Ascending aorta (tissue), 2 donors: ENCODE results near the gene PTPN23. TPM values are rescaled to one million over a fixed set of nuclear protein-coding genes. Genes with fewer than 3 reads are reported as not detected.

Experiments used
- DNase-seq, 2 donors: peaks; one replicate each; pipeline ENCODE4 v3.0.0-alpha.2; 2019; ENCODE audit warnings: low spot score in 2 of 2
- H3K27ac ChIP-seq, 2 donors: fragments of 200-600 bp; sonication (generic); one replicate each; pipeline ENCODE4 v1.5.1; 2016 to 2017; ENCODE audit warnings: mild to moderate bottlenecking in 1 of 2
- H3K27me3 ChIP-seq: fragments of 200-600 bp; sonication (generic); one replicate; pipeline ENCODE4 v1.5.1; 2017
- H3K36me3 ChIP-seq, 2 donors: fragments of 200-600 bp; sonication (generic); one replicate each; pipeline ENCODE4 v1.5.1; 2016
- H3K4me1 ChIP-seq, 2 donors: fragments of 200-600 bp; sonication (generic); one replicate each; pipeline ENCODE4 v1.5.1; 2016 to 2017; ENCODE audit warnings: mild to moderate bottlenecking in 1 of 2
- H3K4me3 ChIP-seq, 2 donors: fragments of 200-600 bp; sonication (generic); one replicate each; pipeline ENCODE4 v1.5.1; 2016 to 2017; ENCODE audit warnings: mild to moderate bottlenecking in 1 of 2
- H3K9me3 ChIP-seq, 2 donors: fragments of 200-600 bp; sonication (generic); one replicate each; pipeline ENCODE4 v1.5.1; 2016
- intact Hi-C: fragments of 100-400 bp; cut with DNase I; formaldehyde crosslinking; loops from one replicate; pipeline ENCODE4 v1.15.1; 2023
- total RNA-seq: library from RNA; depleted of rRNA; stranded (reverse); fragments of >200 nt; gene quantifications from one replicate; pipeline ENCODE4 v1.1.0, GENCODE V29; 2016
- TF ChIP-seq, protein P1 (sequence below), 3 experiments: fragments of 200-600 bp in 2 of 3; fragments of 450-650 bp in 1 of 3; sonication (generic) in 2 of 3; IDR thresholded peaks; one replicate each; pipeline ENCODE4 v1.5.1; 2016 to 2019; ENCODE audit warnings: antibody characterized with exemption in 3 of 3, mild to moderate bottlenecking in 1 of 3, moderate library complexity in 1 of 3

PTPN23 gene
- total RNA-seq, 1 donor from 2014 or later: 35.2 TPM

DNA sequence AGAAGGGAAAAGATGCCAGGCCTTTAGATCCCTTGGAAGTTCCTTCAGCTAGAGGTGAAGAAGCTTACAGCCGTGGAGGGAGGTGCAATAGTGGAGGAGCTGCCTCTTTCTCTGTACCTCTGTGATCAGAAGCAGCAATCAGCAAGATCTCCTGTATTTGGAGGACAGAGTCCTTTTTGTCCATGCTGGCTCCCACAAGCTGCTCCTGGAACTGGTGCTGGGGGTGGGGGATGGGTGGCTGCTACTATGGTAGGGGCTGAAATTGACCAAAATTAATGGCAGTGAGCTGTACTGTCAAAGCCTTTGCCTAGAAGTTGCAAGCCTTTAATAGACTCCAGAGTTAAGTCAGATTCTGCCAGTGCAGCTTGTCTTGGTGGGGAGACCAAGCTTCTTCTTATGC is 18.2 kb downstream of the PTPN23 start:
- no peak for DNase-seq
- Histone ChIP-seq H3K4me1 (peaks cover 5 to 6% of the 10 kb centered on the region in 2 donors), H3K36me3 (peaks cover 10 to 13% of the 10 kb centered on the region in 2 donors), H3K9me3 (no peaks in the 10 kb centered on the region), H3K27ac (peak overlapping the region; percentile 31 to 60), H3K27me3 (no peaks in the 10 kb centered on the region), H3K4me3 (no peak overlapping the region)
- intact Hi-C loops: no loop called here
- TF ChIP-seq, protein P1, sequence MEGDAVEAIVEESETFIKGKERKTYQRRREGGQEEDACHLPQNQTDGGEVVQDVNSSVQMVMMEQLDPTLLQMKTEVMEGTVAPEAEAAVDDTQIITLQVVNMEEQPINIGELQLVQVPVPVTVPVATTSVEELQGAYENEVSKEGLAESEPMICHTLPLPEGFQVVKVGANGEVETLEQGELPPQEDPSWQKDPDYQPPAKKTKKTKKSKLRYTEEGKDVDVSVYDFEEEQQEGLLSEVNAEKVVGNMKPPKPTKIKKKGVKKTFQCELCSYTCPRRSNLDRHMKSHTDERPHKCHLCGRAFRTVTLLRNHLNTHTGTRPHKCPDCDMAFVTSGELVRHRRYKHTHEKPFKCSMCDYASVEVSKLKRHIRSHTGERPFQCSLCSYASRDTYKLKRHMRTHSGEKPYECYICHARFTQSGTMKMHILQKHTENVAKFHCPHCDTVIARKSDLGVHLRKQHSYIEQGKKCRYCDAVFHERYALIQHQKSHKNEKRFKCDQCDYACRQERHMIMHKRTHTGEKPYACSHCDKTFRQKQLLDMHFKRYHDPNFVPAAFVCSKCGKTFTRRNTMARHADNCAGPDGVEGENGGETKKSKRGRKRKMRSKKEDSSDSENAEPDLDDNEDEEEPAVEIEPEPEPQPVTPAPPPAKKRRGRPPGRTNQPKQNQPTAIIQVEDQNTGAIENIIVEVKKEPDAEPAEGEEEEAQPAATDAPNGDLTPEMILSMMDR (IDR thresholded peaks at IDR 0.05): no peak

DNA sequence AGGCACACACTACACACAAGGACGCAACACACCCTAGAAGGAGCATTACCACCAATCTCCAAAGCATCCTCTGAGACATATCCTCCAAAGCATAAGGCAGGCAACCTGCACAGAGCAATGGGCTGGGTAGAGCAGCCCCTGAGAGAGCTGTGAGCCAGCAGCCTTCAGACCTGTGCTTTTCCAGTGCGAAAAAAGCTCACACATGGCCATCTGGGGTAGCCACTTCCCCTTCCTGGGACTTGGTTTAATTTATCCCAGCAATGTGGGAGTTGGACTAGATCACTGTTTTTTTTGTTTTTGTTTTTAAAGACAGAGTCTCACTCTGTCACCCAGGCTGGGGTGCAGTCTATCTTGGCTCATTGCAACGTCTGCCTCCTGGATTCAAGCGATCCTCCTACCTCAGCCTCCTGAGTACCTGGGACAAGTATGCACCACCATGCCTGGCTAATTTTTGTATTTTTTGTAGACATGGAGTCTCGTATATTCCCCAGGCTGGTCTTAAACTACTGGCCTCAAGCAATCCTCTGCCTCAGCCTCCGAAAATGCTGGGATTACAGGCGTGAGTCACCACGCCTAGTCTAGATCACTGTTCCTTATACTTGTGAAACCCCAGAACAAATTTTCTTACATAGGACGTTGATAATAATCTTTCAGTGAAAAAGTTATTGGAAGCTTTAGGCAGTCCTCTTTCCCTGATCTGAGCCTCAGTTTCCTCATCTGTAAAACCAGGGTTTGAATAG is 18.9 kb downstream of the PTPN23 start:
- no peak overlapping the region for H3K27ac ChIP-seq
- no peaks in the 10 kb centered on the region for H3K9me3 ChIP-seq
- H3K36me3 ChIP-seq: peaks cover 10 to 13% of the 10 kb centered on the region in 2 donors
- H3K4me3 ChIP-seq: no peak overlapping the region
- no peak for DNase-seq
- peaks cover under 1 to 6% of the 10 kb centered on the region in 2 donors for H3K4me1 ChIP-seq
- no peaks in the 10 kb centered on the region for H3K27me3 ChIP-seq
- intact Hi-C loops: no loop called here
- TF ChIP-seq, protein P1 (IDR thresholded peaks at IDR 0.05): no peak

DNA sequence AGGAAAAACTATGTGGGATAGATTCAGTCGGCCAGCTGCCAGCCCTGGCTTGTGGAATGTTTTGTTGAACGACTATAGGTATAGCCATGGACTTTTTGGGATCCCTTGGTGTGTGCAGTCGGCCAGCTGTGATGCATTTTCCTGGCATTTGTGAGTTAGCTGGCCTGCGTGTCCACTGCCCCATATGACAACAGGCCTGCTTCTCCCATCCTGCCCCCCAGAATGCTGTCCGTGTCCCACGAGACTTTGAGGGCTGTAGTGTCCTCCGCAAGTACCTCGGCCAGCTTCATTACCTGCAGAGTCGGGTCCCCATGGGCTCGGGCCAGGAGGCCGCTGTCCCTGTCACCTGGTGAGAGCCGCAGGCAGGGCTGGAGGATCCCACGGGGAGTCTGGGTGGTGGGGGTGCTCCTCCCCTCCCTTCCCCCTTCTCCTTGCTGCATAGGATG is 23.6 kb downstream of the PTPN23 start:
- peak overlapping the region; percentile 70 to 71 for H3K27ac ChIP-seq
- DNase-seq: no peak
- no peaks in the 10 kb centered on the region for H3K9me3 ChIP-seq
- no peaks in the 10 kb centered on the region for H3K27me3 ChIP-seq
- H3K36me3 ChIP-seq: peaks cover 37 to 42% of the 10 kb centered on the region in 2 donors
- no peak overlapping the region for H3K4me3 ChIP-seq
- TF ChIP-seq, protein P1 (IDR thresholded peaks at IDR 0.05): no peak
- H3K4me1 ChIP-seq: peaks cover 0 to 12% of the 10 kb centered on the region in 2 donors
- intact Hi-C loops: no loop called here

DNA sequence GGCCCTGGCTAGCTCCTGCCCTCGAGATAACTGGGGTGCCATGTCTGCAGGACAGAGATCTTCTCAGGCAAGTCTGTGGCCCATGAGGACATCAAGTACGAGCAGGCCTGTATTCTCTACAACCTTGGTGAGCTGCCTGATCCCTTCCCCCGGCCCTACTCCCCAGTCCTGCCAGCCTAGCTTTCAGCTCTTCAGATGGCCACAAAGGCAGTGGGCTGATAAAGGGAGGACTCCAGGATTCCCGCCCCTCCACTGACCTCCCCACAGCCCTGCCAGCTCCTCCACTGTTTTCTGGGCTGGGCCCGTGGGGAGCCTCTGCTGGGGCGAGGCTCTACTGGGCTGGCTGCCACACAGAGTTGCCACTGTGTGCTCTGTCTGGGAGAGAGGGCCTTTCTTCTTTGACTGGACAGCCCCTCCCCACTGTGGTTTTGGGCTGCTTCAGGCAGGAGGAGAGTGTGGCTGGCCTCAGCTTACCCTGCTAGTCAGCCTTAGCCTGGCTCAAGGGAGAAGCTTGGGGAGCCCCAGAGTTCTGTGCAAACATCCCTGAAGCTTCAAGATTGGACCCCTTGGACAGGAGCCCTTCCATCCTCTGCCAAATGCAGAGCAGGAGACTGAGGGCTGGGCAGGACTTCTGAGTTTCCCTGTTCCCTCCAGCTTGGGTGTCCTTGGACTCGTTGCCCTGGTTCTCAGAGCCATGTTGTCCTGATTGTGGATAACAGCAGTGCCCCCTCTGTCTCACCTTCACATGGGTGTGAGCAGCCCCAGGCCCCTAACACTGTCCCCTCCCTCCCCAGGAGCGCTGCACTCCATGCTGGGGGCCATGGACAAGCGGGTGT is 24.4 kb downstream of the PTPN23 start:
- peaks cover 0 to 12% of the 10 kb centered on the region in 2 donors for H3K4me1 ChIP-seq
- H3K36me3 ChIP-seq: peaks cover 45 to 48% of the 10 kb centered on the region in 2 donors
- TF ChIP-seq, protein P1 (IDR thresholded peaks at IDR 0.05): no peak
- intact Hi-C loops: no loop called here
- H3K27ac ChIP-seq: peak overlapping the region; percentile 70 to 71
- H3K9me3 ChIP-seq: no peaks in the 10 kb centered on the region
- DNase-seq: no peak
- H3K27me3 ChIP-seq: no peaks in the 10 kb centered on the region
- H3K4me3 ChIP-seq: no peak overlapping the region

DNA sequence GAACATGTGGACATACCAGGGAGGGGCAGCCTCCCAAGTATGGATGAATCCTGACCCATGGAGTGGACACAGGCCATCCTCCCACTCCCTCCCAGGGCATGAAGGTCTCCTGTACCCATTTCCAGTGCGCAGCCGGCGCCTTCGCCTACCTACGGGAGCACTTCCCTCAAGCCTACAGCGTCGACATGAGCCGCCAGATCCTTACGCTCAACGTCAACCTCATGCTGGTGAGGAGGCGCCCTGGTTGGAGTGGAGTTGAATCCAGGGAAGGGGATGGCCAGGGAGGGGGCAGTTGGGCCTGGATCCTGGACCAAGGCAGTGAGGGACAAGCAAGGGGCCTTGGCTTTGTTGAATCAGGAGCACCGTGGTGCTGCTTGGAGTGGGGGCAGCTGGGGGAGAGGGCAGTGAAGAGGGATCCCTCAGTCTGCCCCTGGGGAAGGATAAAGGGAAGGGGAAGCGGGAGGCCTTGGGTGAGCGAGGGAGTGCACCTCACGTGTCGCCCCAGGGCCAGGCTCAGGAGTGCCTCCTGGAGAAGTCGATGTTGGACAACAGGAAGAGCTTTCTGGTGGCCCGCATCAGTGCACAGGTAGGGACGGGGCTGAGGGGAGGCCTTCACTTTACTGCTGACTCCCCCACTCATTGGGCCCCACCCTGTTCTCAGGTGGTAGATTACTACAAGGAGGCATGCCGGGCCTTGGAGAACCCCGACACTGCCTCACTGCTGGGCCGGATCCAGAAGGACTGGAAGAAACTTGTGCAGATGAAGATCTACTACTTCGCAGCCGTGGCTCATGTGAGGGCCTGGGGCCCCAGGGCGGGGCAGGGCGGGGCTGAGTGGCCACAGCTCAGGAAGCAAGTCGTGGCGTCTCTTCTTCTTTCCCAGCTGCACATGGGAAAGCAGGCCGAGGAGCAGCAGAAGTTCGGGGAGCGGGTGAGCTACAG is 25.3 kb downstream of the PTPN23 start:
- DNase-seq: no peak
- Histone ChIP-seq H3K27ac (peak overlapping the region; percentile 70 to 71), H3K36me3 (peaks cover 53 to 57% of the 10 kb centered on the region in 2 donors)

More for the DNA sequence above, 25.3 kb downstream of the PTPN23 start:
- no peaks in the 10 kb centered on the region for H3K9me3 ChIP-seq
- TF ChIP-seq, protein P1 (IDR thresholded peaks at IDR 0.05): no peak
- no peaks in the 10 kb centered on the region for H3K27me3 ChIP-seq
- intact Hi-C loops: no loop called here
- H3K4me3 ChIP-seq: no peak overlapping the region
- H3K4me1 ChIP-seq: peaks cover 0 to 12% of the 10 kb centered on the region in 2 donors
